Central memory CD8-positive, alpha-beta T cell (primary cell): ENCODE data around the gene NR1I2.

ENCODE experiments used
- ATAC-seq: fragments of 150-1000 bp; cut with Tn5 transposase; replicated peaks from 2 replicates; pipeline ENCODE4 v1.10.0; 2022; ENCODE audit warnings: mild to moderate bottlenecking, moderate FRiP score, moderate number of reproducible peaks; ENCODE audit not compliant: poor library complexity, severe bottlenecking; ENCODE audit errors: extremely low read depth
- DNase-seq, 2 donors: peaks; one replicate each; pipeline ENCODE4 v3.0.0; 2021; ENCODE audit warnings: low spot score in 2 of 2
- H3K27ac Mint-ChIP-seq: one replicate; pipeline ENCODE4 v1.8.0; 2022; ENCODE audit warnings: low read depth, mild to moderate bottlenecking, moderate library complexity, mixed read lengths
- H3K27me3 Mint-ChIP-seq: one replicate; pipeline ENCODE4 v1.8.0; 2022; ENCODE audit warnings: mixed read lengths
- H3K36me3 Mint-ChIP-seq: one replicate; pipeline ENCODE4 v1.8.0; 2022; ENCODE audit warnings: mild to moderate bottlenecking, moderate library complexity, mixed read lengths; ENCODE audit not compliant: insufficient read depth
- H3K4me1 Mint-ChIP-seq: one replicate; pipeline ENCODE4 v1.8.0; 2022; ENCODE audit warnings: mixed read lengths
- H3K4me3 Mint-ChIP-seq: one replicate; pipeline ENCODE4 v1.8.0; 2022; ENCODE audit warnings: mild to moderate bottlenecking, moderate library complexity, mixed read lengths
- H3K9me3 Mint-ChIP-seq: one replicate; pipeline ENCODE4 v1.8.0; 2022; ENCODE audit warnings: mixed read lengths

NR1I2 gene

DNA sequence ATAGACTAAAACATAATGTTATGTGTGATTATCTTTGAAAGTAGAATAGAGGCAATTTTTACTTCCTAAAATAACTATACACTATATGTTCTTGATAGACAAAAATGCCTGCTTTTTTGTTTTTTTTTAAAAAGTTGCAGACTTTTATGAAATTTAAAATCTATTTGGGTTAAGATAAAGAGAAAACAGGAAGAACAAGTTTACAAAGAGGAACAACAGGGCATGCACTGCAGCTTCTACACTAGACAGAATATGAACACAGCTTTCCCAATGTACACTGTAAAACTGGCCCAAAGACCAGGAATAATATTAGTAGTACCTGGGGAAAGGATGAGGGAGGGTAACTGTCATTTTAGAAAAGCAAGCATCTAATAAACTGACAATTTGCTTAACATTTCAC is 53.7 kb downstream of the NR1I2 start:
- Mint-ChIP-seq H3K4me3 (no peak overlapping the region), H3K4me1 (peaks cover 15% of the 10 kb centered on the region), H3K27me3 (no peaks in the 10 kb centered on the region), H3K36me3 (peaks cover 10% of the 10 kb centered on the region), H3K9me3 (no peaks in the 10 kb centered on the region), H3K27ac (peak overlapping the region; percentile 34)
- no peak for DNase-seq
- no peak for ATAC-seq

DNA sequence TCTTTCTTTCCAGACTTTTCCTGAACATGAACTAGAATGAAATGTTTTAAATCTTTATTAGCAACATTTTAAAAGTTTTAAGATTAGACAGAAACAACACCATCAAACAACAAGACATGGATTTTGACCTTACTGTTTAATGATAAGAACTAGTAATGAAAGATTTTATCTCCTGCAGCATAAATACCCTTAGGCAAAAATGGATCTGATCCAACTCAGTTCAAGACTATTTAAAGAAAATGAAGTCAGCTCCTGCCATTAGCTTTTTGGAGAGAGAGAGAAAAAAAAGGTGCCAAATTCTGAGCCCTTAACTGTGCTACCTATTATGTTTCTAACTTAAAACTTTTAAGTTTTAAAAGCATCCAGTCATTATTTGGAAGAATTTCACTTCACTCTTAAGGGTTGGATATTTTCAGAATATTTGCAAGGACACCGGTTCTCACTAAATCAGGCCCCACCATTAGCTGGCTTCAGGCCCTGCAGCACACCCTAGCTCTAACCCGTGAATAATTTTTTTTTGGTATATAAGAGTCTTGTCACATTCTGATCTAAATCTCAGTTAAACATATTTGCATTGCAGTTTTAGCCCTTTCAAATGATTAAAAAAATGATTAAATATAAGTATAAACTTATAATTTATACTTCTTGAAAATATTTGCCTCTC is 60.0 kb downstream of the NR1I2 start:
- H3K4me1 Mint-ChIP-seq, result peaks cover 21% of the 10 kb centered on the region
- no peak overlapping the region for H3K4me3 Mint-ChIP-seq
- no peak overlapping the region for H3K27ac Mint-ChIP-seq
- no peaks in the 10 kb centered on the region for H3K27me3 Mint-ChIP-seq
- no peak for DNase-seq
- peaks cover 15% of the 10 kb centered on the region for H3K36me3 Mint-ChIP-seq
- no peaks in the 10 kb centered on the region for H3K9me3 Mint-ChIP-seq
- ATAC-seq, result no peak

DNA sequence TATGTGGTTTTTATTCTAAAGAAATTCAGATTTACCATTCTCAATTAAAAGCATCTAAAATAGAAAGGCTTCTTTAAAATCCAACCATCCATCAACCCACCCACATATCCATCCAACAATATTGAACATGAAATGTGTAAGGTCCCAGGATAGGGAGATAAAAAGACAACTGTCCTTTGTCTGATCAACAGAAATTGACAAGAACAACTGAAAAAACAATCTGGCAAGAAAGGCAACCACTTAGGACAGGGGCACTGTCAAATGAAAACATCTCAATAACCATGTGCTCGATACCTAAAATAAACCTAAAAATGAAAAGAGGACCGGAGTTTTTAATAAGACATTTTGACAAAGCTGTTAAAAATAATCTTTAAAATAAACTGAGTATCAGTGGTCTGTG is 67.2 kb downstream of the NR1I2 start:
- no peak overlapping the region for H3K4me3 Mint-ChIP-seq
- DNase-seq (no peak), ATAC-seq (no peak)
- no peaks in the 10 kb centered on the region for H3K27me3 Mint-ChIP-seq
- no peak overlapping the region for H3K27ac Mint-ChIP-seq
- peaks cover 23% of the 10 kb centered on the region for H3K4me1 Mint-ChIP-seq
- H3K9me3 Mint-ChIP-seq, result no peaks in the 10 kb centered on the region
- H3K36me3 Mint-ChIP-seq, result peaks cover 11% of the 10 kb centered on the region

DNA sequence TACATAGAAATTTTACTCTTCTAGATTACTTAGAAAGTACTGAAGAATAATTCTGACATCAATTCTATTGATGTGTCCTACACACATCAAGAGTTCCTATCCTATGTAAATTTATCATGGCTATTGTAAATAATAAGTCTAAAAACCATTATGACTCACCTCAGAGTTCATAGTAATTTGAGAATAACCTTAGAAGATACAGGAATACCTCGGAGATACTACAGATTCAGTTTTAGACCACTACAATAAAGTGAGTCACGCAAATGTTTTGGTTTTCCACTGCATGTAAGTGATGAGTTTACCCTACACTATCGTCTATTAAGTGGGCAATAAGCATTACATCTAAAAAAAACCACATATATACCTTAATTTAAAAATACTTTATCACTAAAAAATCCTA is 74.8 kb downstream of the NR1I2 start:
- Mint-ChIP-seq H3K9me3 (peaks cover 5% of the 10 kb centered on the region), H3K27ac (peak overlapping the region; percentile 25), H3K4me3 (no peak overlapping the region), H3K4me1 (peaks cover 17% of the 10 kb centered on the region), H3K36me3 (peaks cover 6% of the 10 kb centered on the region), H3K27me3 (no peaks in the 10 kb centered on the region)
- DNase-seq (no peak), ATAC-seq (no peak)

DNA sequence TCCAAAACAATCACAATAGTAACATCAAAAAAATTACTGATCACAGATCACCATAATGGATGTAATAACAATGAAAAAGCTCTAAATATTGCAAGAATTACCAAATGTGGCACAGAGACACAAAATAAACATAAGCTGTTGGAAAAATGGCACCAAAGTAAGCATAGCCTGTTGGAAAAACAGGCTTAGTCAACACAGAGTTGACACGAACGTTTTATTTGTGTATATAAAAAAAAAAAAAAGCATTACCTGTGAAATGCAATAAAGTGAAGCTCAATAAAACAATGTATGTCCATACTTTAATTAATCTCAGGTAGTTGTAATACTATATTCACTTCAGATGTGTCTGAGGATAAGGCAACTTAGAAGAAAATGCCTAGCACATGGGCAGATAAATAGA is 77.1 kb downstream of the NR1I2 start:
- DNase-seq (no peak), ATAC-seq (no peak)
- Mint-ChIP-seq H3K27ac (no peak overlapping the region), H3K27me3 (no peaks in the 10 kb centered on the region), H3K36me3 (peaks cover 17% of the 10 kb centered on the region), H3K4me1 (peaks cover 17% of the 10 kb centered on the region), H3K9me3 (peaks cover 5% of the 10 kb centered on the region), H3K4me3 (no peak overlapping the region)

DNA sequence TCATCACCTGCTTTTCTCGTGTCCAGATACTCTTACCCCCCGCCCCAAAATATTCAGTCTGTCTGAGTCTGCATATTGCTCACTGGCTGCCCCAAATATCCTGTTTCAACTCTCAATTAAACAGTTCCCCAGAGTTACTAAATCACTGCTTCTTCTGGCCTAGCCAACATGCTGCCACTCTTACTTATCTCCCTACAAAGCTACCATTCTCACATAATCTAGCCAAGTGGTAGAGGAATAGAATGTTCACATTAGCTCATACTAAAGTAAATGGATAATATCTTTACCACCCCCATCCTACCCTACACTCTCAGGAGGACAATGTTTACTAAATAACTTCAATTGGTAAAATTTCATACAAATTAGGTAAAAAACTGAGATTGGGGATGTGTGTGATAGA is 77.8 kb downstream of the NR1I2 start:
- no peak overlapping the region for H3K4me3 Mint-ChIP-seq
- peak overlapping the region; percentile 16 for H3K27ac Mint-ChIP-seq
- H3K4me1 Mint-ChIP-seq, result peaks cover 14% of the 10 kb centered on the region
- DNase-seq (no peak), ATAC-seq (no peak)
- no peaks in the 10 kb centered on the region for H3K27me3 Mint-ChIP-seq
- peaks cover 5% of the 10 kb centered on the region for H3K9me3 Mint-ChIP-seq
- H3K36me3 Mint-ChIP-seq, result peaks cover 17% of the 10 kb centered on the region

DNA sequence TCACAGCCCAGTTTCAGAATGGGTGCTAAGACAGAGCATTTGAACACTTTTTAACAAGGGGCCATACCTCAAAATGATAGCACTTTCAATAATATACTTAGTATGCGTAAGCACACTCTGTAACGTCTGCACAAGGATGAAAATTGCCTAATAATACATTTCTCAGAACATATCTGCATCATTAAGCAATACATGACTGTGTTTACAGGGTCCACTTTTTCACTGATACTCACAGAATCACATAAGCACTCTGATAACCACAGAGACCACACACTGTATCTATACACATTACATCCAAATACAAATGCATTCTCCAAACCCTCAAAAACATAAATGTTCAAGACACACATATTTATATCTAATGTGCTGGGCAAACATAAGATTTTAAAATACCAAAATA is 79.8 kb downstream of the NR1I2 start:
- H3K27me3 Mint-ChIP-seq, result no peaks in the 10 kb centered on the region
- DNase-seq, result no peak
- peaks cover 15% of the 10 kb centered on the region for H3K36me3 Mint-ChIP-seq
- ATAC-seq, result no peak
- H3K4me1 Mint-ChIP-seq, result peaks cover 10% of the 10 kb centered on the region
- H3K4me3 Mint-ChIP-seq, result no peak overlapping the region
- peaks cover 5% of the 10 kb centered on the region for H3K9me3 Mint-ChIP-seq
- H3K27ac Mint-ChIP-seq, result no peak overlapping the region

DNA sequence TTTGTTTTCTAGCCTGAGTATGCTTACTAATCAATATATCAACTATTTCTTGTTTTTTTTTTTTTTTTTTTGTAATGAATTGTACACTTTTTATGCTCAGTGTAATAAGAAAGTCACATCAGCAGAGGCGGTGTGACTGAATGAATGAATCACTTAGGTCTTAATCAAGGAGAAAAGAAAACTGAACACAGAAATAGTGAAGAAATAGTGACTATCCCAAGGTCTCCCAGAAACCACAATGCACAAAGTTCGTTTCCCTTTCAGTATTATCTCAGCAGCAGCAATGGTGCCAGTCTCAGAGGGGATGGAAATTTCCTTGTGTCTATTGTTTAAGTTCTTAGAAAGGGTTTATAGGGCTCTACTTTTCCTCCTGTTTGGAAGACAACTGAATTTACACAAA is 80.7 kb downstream of the NR1I2 start:
- DNase-seq, result no peak
- no peak overlapping the region for H3K4me3 Mint-ChIP-seq
- ATAC-seq, result no peak
- H3K27ac Mint-ChIP-seq, result no peak overlapping the region
- H3K4me1 Mint-ChIP-seq, result peaks cover 13% of the 10 kb centered on the region
- H3K36me3 Mint-ChIP-seq, result peaks cover 17% of the 10 kb centered on the region
- peaks cover 1% of the 10 kb centered on the region for H3K9me3 Mint-ChIP-seq
- no peaks in the 10 kb centered on the region for H3K27me3 Mint-ChIP-seq

DNA sequence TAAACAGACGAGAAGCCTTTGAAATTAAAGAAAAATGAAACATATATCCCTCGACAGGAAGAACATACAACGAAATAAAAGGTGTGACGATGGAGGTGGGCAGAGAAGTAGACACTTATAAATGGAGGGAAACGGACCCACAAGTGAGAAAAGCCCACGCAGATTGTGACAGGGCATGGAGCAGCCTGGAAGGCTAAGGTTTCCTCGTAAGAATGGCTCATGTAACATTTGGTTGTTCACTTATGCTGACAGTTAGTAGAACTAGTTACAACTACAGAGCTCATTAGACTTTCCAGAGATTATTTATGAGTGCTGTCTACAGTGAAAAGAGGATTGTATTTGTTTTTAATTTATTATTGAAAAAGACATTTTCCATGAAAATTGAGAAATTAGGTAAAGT is 82.6 kb downstream of the NR1I2 start:
- no peaks in the 10 kb centered on the region for H3K9me3 Mint-ChIP-seq
- H3K27ac Mint-ChIP-seq, result no peak overlapping the region
- H3K4me3 Mint-ChIP-seq, result no peak overlapping the region
- ATAC-seq, result no peak
- H3K4me1 Mint-ChIP-seq, result peaks cover 13% of the 10 kb centered on the region
- no peak for DNase-seq
- H3K27me3 Mint-ChIP-seq, result no peaks in the 10 kb centered on the region
- peaks cover 17% of the 10 kb centered on the region for H3K36me3 Mint-ChIP-seq
